ENCODE data around the gene IQSEC3. TPM values are rescaled to one million over a fixed set of nuclear protein-coding genes. Genes with fewer than 3 reads are reported as not detected.

IQSEC3 gene
- total RNA-seq, 1 experiment from 2014 or later, result 0.55 TPM

DNA sequence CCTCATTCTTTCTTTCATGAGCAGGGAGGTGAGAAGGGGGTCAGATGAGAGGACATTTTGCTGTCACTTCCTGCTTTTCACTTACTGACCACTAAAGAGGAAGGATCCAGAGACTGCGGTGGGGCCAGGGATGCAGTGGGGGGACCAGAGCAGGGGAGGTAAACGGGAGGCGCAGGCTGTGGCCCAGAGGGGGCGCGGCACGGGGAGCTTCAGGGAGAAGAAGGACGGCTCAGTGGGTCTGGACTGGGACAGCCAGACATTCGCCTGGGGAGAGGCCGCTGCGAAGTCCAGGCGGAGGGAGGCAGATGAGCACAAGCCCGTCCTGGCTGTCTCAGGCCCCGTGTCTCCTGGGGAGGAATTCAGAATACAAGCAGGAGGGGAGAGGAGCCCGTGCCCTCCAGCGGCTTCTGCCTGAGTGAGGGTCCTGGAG lies 106.2 kb downstream of the IQSEC3 start:
- H3K36me3 Mint-ChIP-seq (ENCODE audit: insufficient read depth in 1 of 3, low read depth in 3 of 3), result no peaks in the 10 kb centered on the region; a peak in 2 of 7 replicates
- Histone ChIP-seq H3K56ac (ENCODE audit: insufficient read length, low read depth, low read length) (no peak overlapping the region), H3K9me3 (ENCODE audit: control insufficient read depth, low read depth, low read length) (no peaks in the 10 kb centered on the region), H2BK15ac (ENCODE audit: low read depth, low read length) (no peak overlapping the region), H3K23ac (ENCODE audit: insufficient read length, low read depth, low read length) (no peak overlapping the region), H3K18ac (ENCODE audit: insufficient read length, low read depth, low read length) (no peak overlapping the region), H3K14ac (ENCODE audit: insufficient read depth, low read length) (no peak overlapping the region), H3K9ac (ENCODE audit: extremely low read depth, insufficient read length, low read length) (no peak overlapping the region), H3K27ac (ENCODE audit: insufficient read length, low read depth, low read length) (no peak overlapping the region), H3K4me1 (ENCODE audit: insufficient read depth, low read length) (peaks cover 6% of the 10 kb centered on the region; the same call in 1 of the 2 replicates), H3T11ph (ENCODE audit: low read length) (no peak overlapping the region), H2AFZ (ENCODE audit: low read length) (no peak overlapping the region), H3K27me3 (ENCODE audit: insufficient read depth, low read length) (no peaks in the 10 kb centered on the region), H2BK20ac (ENCODE audit: low read depth, low read length, poor library complexity, severe bottlenecking) (no peak overlapping the region), H4K91ac (ENCODE audit: insufficient read length, low read depth, low read length) (no peak overlapping the region), H4K5ac (ENCODE audit: insufficient read length, low read depth, low read length) (no peak overlapping the region), H2BK120ac (ENCODE audit: low read depth, low read length, poor library complexity, severe bottlenecking) (no peak overlapping the region), H2BK12ac (ENCODE audit: insufficient read length, low read depth, low read length) (no peak overlapping the region), H3K79me2 (ENCODE audit: insufficient read depth, low read length) (no peaks in the 10 kb centered on the region), H4K8ac (replicated peaks; ENCODE audit: insufficient read length, low read depth, low read length) (no peak overlapping the region), H3K79me1 (ENCODE audit: insufficient read depth, low read depth, low read length, poor library complexity, severe bottlenecking) (no peaks in the 10 kb centered on the region), H3K4me2 (ENCODE audit: insufficient read depth, insufficient read length, low read length) (no peak overlapping the region), H2AK5ac (ENCODE audit: insufficient read length, low read length) (no peak overlapping the region), H4K20me1 (ENCODE audit: control insufficient read depth, insufficient read depth, insufficient read length) (no peaks in the 10 kb centered on the region), H2BK5ac (ENCODE audit: insufficient read length, low read length) (no peak overlapping the region), H3K4ac (ENCODE audit: low read depth, low read length) (no peak overlapping the region), H3K23me2 (ENCODE audit: insufficient read length, low read depth, low read length, poor library complexity, severe bottlenecking) (no peaks in the 10 kb centered on the region)
- no peaks in the 10 kb centered on the region for H3K9me3 Mint-ChIP-seq
- no peak for DNase-seq
- H3K4me3 Mint-ChIP-seq, result no peak overlapping the region; a peak in 1 of 5 replicates
- H3K4me1 Mint-ChIP-seq, result peaks cover 40 to 64% of the 10 kb centered on the region in 2 experiments
- H3K27ac Mint-ChIP-seq, result no peak overlapping the region
- peaks cover 19% of the 10 kb centered on the region for H3K27me3 Mint-ChIP-seq (ENCODE audit: low read depth)
- no CpG with 5 or more reads among the region's 15 CpGs for WGBS (ENCODE audit: extremely low coverage, insufficient read length, low lambda C conversion rate)
- TF ChIP-seq, protein P1, sequence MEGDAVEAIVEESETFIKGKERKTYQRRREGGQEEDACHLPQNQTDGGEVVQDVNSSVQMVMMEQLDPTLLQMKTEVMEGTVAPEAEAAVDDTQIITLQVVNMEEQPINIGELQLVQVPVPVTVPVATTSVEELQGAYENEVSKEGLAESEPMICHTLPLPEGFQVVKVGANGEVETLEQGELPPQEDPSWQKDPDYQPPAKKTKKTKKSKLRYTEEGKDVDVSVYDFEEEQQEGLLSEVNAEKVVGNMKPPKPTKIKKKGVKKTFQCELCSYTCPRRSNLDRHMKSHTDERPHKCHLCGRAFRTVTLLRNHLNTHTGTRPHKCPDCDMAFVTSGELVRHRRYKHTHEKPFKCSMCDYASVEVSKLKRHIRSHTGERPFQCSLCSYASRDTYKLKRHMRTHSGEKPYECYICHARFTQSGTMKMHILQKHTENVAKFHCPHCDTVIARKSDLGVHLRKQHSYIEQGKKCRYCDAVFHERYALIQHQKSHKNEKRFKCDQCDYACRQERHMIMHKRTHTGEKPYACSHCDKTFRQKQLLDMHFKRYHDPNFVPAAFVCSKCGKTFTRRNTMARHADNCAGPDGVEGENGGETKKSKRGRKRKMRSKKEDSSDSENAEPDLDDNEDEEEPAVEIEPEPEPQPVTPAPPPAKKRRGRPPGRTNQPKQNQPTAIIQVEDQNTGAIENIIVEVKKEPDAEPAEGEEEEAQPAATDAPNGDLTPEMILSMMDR (conservative IDR thresholded peaks at IDR 0.05), result no peak

Data from H9 (cell line).